ENCODE data around the gene CAPN6.

Gene CAPN6

DNA sequence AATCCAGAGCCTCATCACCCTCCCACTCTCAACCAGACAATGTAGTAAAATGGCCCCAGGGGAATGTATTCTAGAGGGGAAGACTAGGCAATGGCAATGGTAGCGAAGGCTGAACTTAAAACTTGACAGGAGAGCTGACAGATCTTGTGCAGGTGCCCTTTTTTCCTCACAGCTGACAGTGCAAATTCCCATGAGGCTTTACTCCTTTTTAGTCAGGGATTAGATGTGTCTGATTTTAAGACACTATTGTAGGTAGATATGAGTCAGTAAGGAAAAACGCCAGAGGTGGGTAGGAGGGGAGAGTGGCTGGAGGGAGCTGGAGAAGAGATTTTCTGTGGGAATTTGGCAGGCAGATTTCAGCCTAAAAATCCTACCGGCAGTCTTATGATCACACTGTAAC is 10.7 kb downstream of the CAPN6 start:
- Histone ChIP-seq H3K4me2 (ENCODE audit: low read length) (no peak overlapping the region), H3K4me3 (ENCODE audit: low read depth, low read length) (no peak overlapping the region), H4K12ac (ENCODE audit: low read depth, low read length) (no peak overlapping the region), H3K9ac (ENCODE audit: low read length) (no peak overlapping the region), H3K18ac (ENCODE audit: low read length) (no peak overlapping the region), H3K9me3 (ENCODE audit: insufficient read depth, low read depth, low read length) (no peaks in the 10 kb centered on the region), H2AK5ac (ENCODE audit: low read length) (no peak overlapping the region), H3K79me1 (ENCODE audit: low read length) (peaks cover 7% of the 10 kb centered on the region), H3K14ac (ENCODE audit: low read length) (no peak overlapping the region), H3K4ac (ENCODE audit: low read depth, low read length) (no peak overlapping the region), H3K79me2 (ENCODE audit: control insufficient read depth, insufficient read depth, low read length, poor library complexity) (no peaks in the 10 kb centered on the region), H4K8ac (ENCODE audit: low read depth, low read length) (no peak overlapping the region), H3K23ac (ENCODE audit: low read length) (no peak overlapping the region), H2BK120ac (ENCODE audit: insufficient read depth, low read length, poor library complexity) (no peak overlapping the region), H3K27ac (ENCODE audit: low read depth, low read length) (peak overlapping the region; percentile 84), H2BK12ac (ENCODE audit: low read length) (no peak overlapping the region), H3K27me3 (ENCODE audit: insufficient read depth, low read length) (no peaks in the 10 kb centered on the region), H3K36me3 (ENCODE audit: control insufficient read depth in 1 of 2, insufficient read depth in 2 of 2, low read length in 2 of 2) (peaks cover 0 to 2% of the 10 kb centered on the region in 2 experiments), H2BK5ac (ENCODE audit: low read depth, low read length, poor library complexity) (no peak overlapping the region), H2AFZ (ENCODE audit: insufficient read depth, low read length, poor library complexity) (no peak overlapping the region), H3K4me1 (ENCODE audit: control insufficient read depth in 1 of 2, insufficient read depth in 2 of 2, low read length in 2 of 2) (peaks cover 3 to 9% of the 10 kb centered on the region in 2 experiments), H4K91ac (ENCODE audit: low read depth, low read length) (no peak overlapping the region)
- no CpG with 5 or more reads among the region's 3 CpGs for WGBS (ENCODE audit: extremely low coverage, insufficient coverage, insufficient read length)
- peak in 1 of 2 donors; percentile 30 for DNase-seq

DNA sequence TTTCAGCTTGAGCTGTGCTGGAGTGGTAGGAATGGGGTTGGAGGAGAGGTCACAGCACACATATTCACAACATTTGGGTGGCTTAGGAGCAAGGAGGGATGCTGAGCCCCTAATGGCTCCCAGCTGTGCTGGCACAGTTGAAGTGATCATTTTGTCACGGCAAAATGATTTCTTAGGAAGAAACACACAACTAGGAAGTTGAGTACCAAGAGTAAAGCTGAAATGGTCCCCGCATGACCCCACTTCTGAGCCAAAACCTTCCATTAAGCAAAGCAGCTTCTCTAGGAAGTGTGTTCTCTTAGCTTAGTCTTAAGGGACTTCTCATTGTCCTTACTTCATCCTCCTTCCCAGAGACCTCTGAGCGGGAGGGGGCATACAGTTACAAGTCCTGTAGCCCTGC is 12.6 kb downstream of the CAPN6 start:
- no peak overlapping the region for H3K4ac ChIP-seq (ENCODE audit: low read depth, low read length)
- no peaks in the 10 kb centered on the region for H3K79me2 ChIP-seq (ENCODE audit: control insufficient read depth, insufficient read depth, low read length, poor library complexity)
- H3K4me2 ChIP-seq (ENCODE audit: low read length), result no peak overlapping the region
- H3K23ac ChIP-seq (ENCODE audit: low read length), result no peak overlapping the region
- H2AFZ ChIP-seq (ENCODE audit: insufficient read depth, low read length, poor library complexity), result no peak overlapping the region
- no peaks in the 10 kb centered on the region for H3K9me3 ChIP-seq (ENCODE audit: insufficient read depth, low read depth, low read length)
- H3K27ac ChIP-seq (ENCODE audit: low read depth, low read length), result no peak overlapping the region
- H3K27me3 ChIP-seq (ENCODE audit: insufficient read depth, low read length), result no peaks in the 10 kb centered on the region
- no CpG with 5 or more reads among the region's 3 CpGs for WGBS (ENCODE audit: extremely low coverage, insufficient coverage, insufficient read length)
- DNase-seq, result no peak
- H3K18ac ChIP-seq (ENCODE audit: low read length), result no peak overlapping the region
- peaks cover 3 to 9% of the 10 kb centered on the region in 2 experiments for H3K4me1 ChIP-seq (ENCODE audit: control insufficient read depth in 1 of 2, insufficient read depth in 2 of 2, low read length in 2 of 2)
- H4K91ac ChIP-seq (ENCODE audit: low read depth, low read length), result no peak overlapping the region
- no peak overlapping the region for H2BK120ac ChIP-seq (ENCODE audit: insufficient read depth, low read length, poor library complexity)
- H3K79me1 ChIP-seq (ENCODE audit: low read length), result peaks cover 7% of the 10 kb centered on the region
- peaks cover 0 to 8% of the 10 kb centered on the region in 2 experiments for H3K36me3 ChIP-seq (ENCODE audit: control insufficient read depth in 1 of 2, insufficient read depth in 2 of 2, low read length in 2 of 2)
- H3K14ac ChIP-seq (ENCODE audit: low read length), result no peak overlapping the region
- H3K9ac ChIP-seq (ENCODE audit: low read length), result no peak overlapping the region
- no peak overlapping the region for H2BK5ac ChIP-seq (ENCODE audit: low read depth, low read length, poor library complexity)
- H4K8ac ChIP-seq (ENCODE audit: low read depth, low read length), result no peak overlapping the region
- H4K12ac ChIP-seq (ENCODE audit: low read depth, low read length), result no peak overlapping the region
- no peak overlapping the region for H3K4me3 ChIP-seq (ENCODE audit: low read depth, low read length)
- no peak overlapping the region for H2AK5ac ChIP-seq (ENCODE audit: low read length)
- peak overlapping the region; percentile 64 for H2BK12ac ChIP-seq (ENCODE audit: low read length)

DNA sequence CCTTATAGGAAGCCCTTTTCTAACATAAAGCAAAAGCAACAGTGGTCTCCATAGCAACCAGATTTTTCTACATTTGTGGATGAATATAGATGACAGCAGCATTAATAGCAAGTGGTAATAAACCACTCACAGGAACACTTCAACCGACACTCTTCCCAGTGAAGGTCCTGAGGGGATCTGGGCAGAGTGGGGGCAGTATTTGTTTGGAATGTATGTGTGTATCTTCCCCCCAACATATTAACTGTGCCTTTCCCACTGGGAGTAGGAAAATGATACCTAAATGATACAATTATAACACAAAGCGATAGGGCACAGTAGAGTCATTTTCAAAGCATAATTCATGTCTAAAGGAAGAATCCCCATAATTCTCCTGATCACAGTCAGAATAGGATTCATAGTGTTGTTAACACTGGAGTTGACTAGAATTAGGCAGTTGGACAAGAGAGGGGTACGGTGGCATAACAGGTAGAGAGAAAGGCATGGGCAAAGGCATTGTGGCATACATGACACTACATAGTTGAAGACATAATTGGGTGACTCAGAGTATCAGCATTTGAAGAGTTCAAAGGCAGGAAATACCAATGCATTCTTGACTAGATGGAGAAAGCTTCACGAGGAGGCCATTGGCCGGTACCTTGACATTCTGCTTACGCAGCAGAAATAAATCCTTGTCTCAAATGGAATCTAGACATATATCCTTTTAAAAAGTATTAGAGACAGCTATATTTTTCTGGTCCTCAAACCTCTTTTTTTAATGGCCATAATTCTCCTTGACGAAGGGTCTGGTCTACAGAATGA is 15.2 kb downstream of the CAPN6 start:
- Histone ChIP-seq H3K27me3 (ENCODE audit: insufficient read depth, low read length) (no peaks in the 10 kb centered on the region), H3K27ac (ENCODE audit: low read depth, low read length) (no peak overlapping the region), H4K91ac (ENCODE audit: low read depth, low read length) (no peak overlapping the region), H3K4me2 (ENCODE audit: low read length) (no peak overlapping the region), H3K4me1 (ENCODE audit: control insufficient read depth in 1 of 2, insufficient read depth in 2 of 2, low read length in 2 of 2) (peaks cover 0 to 1% of the 10 kb centered on the region in 2 experiments), H3K9me3 (ENCODE audit: insufficient read depth, low read depth, low read length) (no peaks in the 10 kb centered on the region), H3K23ac (ENCODE audit: low read length) (no peak overlapping the region), H3K36me3 (ENCODE audit: control insufficient read depth in 1 of 2, insufficient read depth in 2 of 2, low read length in 2 of 2) (peaks cover 5 to 17% of the 10 kb centered on the region in 2 experiments), H3K79me2 (ENCODE audit: control insufficient read depth, insufficient read depth, low read length, poor library complexity) (no peaks in the 10 kb centered on the region), H4K8ac (ENCODE audit: low read depth, low read length) (no peak overlapping the region), H2AFZ (ENCODE audit: insufficient read depth, low read length, poor library complexity) (no peak overlapping the region), H2BK120ac (ENCODE audit: insufficient read depth, low read length, poor library complexity) (no peak overlapping the region), H3K4me3 (ENCODE audit: low read depth, low read length) (no peak overlapping the region), H3K14ac (ENCODE audit: low read length) (no peak overlapping the region), H2BK12ac (ENCODE audit: low read length) (no peak overlapping the region), H3K4ac (ENCODE audit: low read depth, low read length) (no peak overlapping the region), H3K79me1 (ENCODE audit: low read length) (no peaks in the 10 kb centered on the region), H3K18ac (ENCODE audit: low read length) (no peak overlapping the region), H2AK5ac (ENCODE audit: low read length) (no peak overlapping the region), H4K12ac (ENCODE audit: low read depth, low read length) (no peak overlapping the region), H2BK5ac (ENCODE audit: low read depth, low read length, poor library complexity) (no peak overlapping the region), H3K9ac (ENCODE audit: low read length) (no peak overlapping the region)
- no CpG with 5 or more reads among the region's 7 CpGs for WGBS (ENCODE audit: extremely low coverage, insufficient coverage, insufficient read length)
- DNase-seq, result peak in 1 of 2 donors; percentile 58

DNA sequence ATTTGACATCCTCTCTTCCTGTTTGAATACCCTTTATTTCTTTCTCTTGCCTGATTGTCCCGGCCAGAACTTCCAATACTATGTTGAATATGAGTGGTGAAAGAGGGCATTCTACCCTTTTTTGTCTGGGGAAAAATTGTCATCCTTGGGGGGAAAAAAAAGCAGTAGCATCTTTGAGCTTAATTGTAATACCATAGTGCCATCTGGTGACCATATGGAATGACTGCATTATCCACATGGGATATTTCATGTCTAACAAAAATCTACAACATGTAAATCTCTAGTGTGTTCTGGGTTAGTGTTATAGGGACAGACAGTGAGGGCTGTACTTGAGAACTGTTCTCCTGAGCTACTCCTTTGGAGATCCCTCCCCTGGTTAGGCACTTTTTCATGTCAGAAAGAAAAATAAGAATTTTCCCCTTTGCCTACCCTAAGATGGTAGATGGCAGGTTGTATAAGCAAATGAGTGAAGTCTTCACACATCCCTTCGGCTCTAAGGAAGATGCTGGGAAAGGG is 26.0 kb downstream of the CAPN6 start:
- H3K27me3 ChIP-seq (ENCODE audit: insufficient read depth, low read length), result no peaks in the 10 kb centered on the region
- H2AFZ ChIP-seq (ENCODE audit: insufficient read depth, low read length, poor library complexity), result no peak overlapping the region
- H3K4me3 ChIP-seq (ENCODE audit: low read depth, low read length), result no peak overlapping the region
- no peak overlapping the region for H3K9ac ChIP-seq (ENCODE audit: low read length)
- H3K14ac ChIP-seq (ENCODE audit: low read length), result no peak overlapping the region
- no peak overlapping the region for H3K27ac ChIP-seq (ENCODE audit: low read depth, low read length)
- H3K4ac ChIP-seq (ENCODE audit: low read depth, low read length), result no peak overlapping the region
- no peak overlapping the region for H4K91ac ChIP-seq (ENCODE audit: low read depth, low read length)
- H2AK5ac ChIP-seq (ENCODE audit: low read length), result no peak overlapping the region
- no peaks in the 10 kb centered on the region for H3K79me1 ChIP-seq (ENCODE audit: low read length)
- H3K9me3 ChIP-seq (ENCODE audit: insufficient read depth, low read depth, low read length), result no peaks in the 10 kb centered on the region
- no peak overlapping the region for H4K8ac ChIP-seq (ENCODE audit: low read depth, low read length)
- H4K12ac ChIP-seq (ENCODE audit: low read depth, low read length), result no peak overlapping the region
- H2BK12ac ChIP-seq (ENCODE audit: low read length), result no peak overlapping the region
- no peak overlapping the region for H2BK120ac ChIP-seq (ENCODE audit: insufficient read depth, low read length, poor library complexity)
- no peak overlapping the region for H2BK5ac ChIP-seq (ENCODE audit: low read depth, low read length, poor library complexity)
- H3K4me1 ChIP-seq (ENCODE audit: control insufficient read depth in 1 of 2, insufficient read depth in 2 of 2, low read length in 2 of 2), result no peaks in the 10 kb centered on the region
- H3K18ac ChIP-seq (ENCODE audit: low read length), result no peak overlapping the region
- peaks cover 12 to 24% of the 10 kb centered on the region in 2 experiments for H3K36me3 ChIP-seq (ENCODE audit: control insufficient read depth in 1 of 2, insufficient read depth in 2 of 2, low read length in 2 of 2)
- H3K23ac ChIP-seq (ENCODE audit: low read length), result no peak overlapping the region
- no peak overlapping the region for H3K4me2 ChIP-seq (ENCODE audit: low read length)
- DNase-seq, result peak in 1 of 2 donors; percentile 53
- WGBS (ENCODE audit: extremely low coverage, insufficient coverage, insufficient read length), result no CpG with 5 or more reads among the region's 2 CpGs
- H3K79me2 ChIP-seq (ENCODE audit: control insufficient read depth, insufficient read depth, low read length, poor library complexity), result no peaks in the 10 kb centered on the region
